ENCODE results near the gene NMNAT2. TPM values are rescaled to one million over a fixed set of nuclear protein-coding genes. Genes with fewer than 3 reads are reported as not detected.
"Not testable (repeated sequence)": the region's sequence is repeated elsewhere in the genome, so short reads cannot be mapped to it uniquely, and the experiment has no call there.

NMNAT2 gene
- total RNA-seq, 4 donors from 2014 or later = 1.7 to 2.8 (median 2.4) TPM

DNA sequence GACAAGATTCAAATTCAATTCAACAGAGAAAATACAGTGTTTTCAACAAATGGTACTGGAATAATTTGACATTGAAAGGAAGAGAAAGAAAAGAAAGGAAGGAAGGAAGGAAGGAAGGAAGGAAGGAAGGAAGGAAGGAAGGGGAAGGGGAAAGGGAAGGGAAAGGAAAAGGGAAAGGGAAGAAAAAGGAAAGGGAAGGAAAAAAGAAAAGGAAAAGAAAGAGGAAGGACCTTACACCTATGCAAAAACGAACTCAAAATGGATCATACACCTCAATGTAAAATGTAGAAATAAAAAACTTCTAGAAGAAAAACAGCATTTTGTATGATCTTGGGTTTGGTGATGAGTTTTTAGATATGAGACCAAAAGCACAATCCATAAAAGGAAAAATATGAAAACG lies 19.9 kb upstream of the NMNAT2 start:
- Histone ChIP-seq H3K4me1 (no peaks in the 10 kb centered on the region), H3K9me3 (no peaks in the 10 kb centered on the region), H3K27ac (replicated peaks in 1 of 4) (no peak overlapping the region), H3K4me3 (no peak overlapping the region), H3K36me3 (no peaks in the 10 kb centered on the region), H3K27me3 (no peaks in the 10 kb centered on the region)
- TF ChIP-seq EP300 (IDR thresholded peaks at IDR 0.05) (no peak), POLR2A (IDR thresholded peaks at IDR 0.05; ENCODE audit: low read depth) (no peak), POLR2AphosphoS5 (IDR thresholded peaks at IDR 0.05) (no peak), CTCF (IDR thresholded peaks at IDR 0.05) (no peak)
- intact Hi-C loops (cut with DNase I) = no loop called here
- 84% methylated on average over 2 of the region's 2 CpGs for WGBS
- DNase-seq (ENCODE audit: extremely low spot score) = no peak

DNA sequence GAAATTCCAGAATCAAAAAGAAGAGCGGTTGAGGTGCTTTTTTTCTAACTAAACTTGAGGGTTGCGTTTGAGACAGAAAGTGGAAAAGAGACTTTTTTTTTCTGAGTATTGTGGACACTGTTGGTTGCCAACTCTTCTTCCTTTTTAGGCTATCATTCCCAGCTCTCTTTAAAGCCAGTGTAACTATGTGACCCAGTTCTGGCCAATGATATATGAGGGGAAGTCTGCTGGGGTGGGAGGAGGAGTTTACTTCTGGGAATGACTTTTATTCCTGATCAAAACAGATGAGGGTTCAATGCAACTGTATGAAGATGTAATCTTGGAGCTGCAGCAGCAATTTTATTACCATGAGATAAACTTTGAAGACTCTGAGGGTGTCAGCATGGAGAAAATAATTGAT lies 17.3 kb upstream of the NMNAT2 start:
- intact Hi-C loops (cut with DNase I) = no loop called here
- no peak for DNase-seq (ENCODE audit: extremely low spot score)
- Histone ChIP-seq H3K27me3 (no peaks in the 10 kb centered on the region), H3K4me3 (no peak overlapping the region), H3K9me3 (no peaks in the 10 kb centered on the region), H3K4me1 (no peaks in the 10 kb centered on the region), H3K27ac (replicated peaks in 1 of 4) (no peak overlapping the region), H3K36me3 (no peaks in the 10 kb centered on the region)
- TF ChIP-seq POLR2AphosphoS5 (IDR thresholded peaks at IDR 0.05) (no peak), CTCF (IDR thresholded peaks at IDR 0.05) (no peak), EP300 (IDR thresholded peaks at IDR 0.05) (no peak), POLR2A (IDR thresholded peaks at IDR 0.05; ENCODE audit: low read depth) (no peak)
- WGBS = 77% methylated on average over 2 of the region's 2 CpGs

DNA sequence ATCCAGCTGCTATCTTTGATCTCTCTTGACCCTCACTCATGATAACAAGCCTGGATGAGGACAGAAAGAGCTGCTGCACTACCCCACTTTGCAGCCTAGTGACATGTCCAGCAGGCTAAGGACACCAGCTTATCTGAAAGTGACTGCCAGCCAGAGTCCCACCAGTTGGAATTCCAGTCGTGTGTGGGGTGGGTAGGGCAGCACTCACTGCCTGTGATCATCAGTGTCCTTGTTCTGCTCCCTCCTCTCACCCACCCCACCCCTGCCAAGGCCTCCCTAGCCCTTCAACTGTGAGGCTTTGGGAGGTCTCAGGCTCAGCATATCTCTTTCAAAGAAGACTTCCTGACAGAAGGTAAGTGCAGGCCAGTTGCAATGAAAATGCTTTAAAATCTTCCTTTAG lies 15.5 kb upstream of the NMNAT2 start:
- intact Hi-C loops (cut with DNase I) = no loop called here
- no peak overlapping the region for H3K27ac ChIP-seq (replicated peaks in 1 of 4)
- no peak for DNase-seq (ENCODE audit: extremely low spot score)
- no peaks in the 10 kb centered on the region for H3K4me1 ChIP-seq
- no peaks in the 10 kb centered on the region for H3K27me3 ChIP-seq
- TF ChIP-seq POLR2AphosphoS5 (IDR thresholded peaks at IDR 0.05) (no peak), EP300 (IDR thresholded peaks at IDR 0.05) (no peak), CTCF (IDR thresholded peaks at IDR 0.05) (no peak), POLR2A (IDR thresholded peaks at IDR 0.05; ENCODE audit: low read depth) (no peak)
- 33% methylated on average over 1 of the region's 1 CpG for whole genome bisulfite sequencing
- no peaks in the 10 kb centered on the region for H3K9me3 ChIP-seq
- H3K4me3 ChIP-seq = no peak overlapping the region
- no peaks in the 10 kb centered on the region for H3K36me3 ChIP-seq

DNA sequence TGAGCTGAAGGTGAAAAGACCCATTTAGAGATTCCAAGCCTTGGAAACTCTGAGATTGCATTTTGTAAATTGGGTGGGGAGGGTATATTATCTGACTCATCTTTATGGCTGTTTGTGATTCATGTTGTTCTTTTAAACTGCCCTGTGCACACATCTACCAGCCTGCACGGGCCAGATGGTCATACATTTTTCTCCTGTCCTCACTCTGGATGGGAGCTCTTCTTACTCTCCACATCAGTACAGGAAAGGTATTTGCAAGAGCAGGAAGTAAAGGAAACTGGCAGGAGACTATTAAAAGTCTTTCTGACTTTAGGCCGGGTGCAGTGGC lies 14.3 kb upstream of the NMNAT2 start:
- TF ChIP-seq POLR2A (IDR thresholded peaks at IDR 0.05; ENCODE audit: low read depth) (no peak), POLR2AphosphoS5 (IDR thresholded peaks at IDR 0.05) (no peak), EP300 (IDR thresholded peaks at IDR 0.05) (no peak), CTCF (IDR thresholded peaks at IDR 0.05) (no peak)
- Histone ChIP-seq H3K4me3 (no peak overlapping the region), H3K9me3 (no peaks in the 10 kb centered on the region), H3K4me1 (no peaks in the 10 kb centered on the region), H3K27me3 (no peaks in the 10 kb centered on the region), H3K36me3 (no peaks in the 10 kb centered on the region), H3K27ac (replicated peaks in 1 of 4) (no peak overlapping the region)
- DNase-seq (ENCODE audit: extremely low spot score) = no peak
- 87% methylated on average over 2 of the region's 2 CpGs for whole genome bisulfite sequencing
- intact Hi-C loops (cut with DNase I) = no loop called here

GRCh38 chr1:183431840-183432547 lies 13.8 kb upstream of the NMNAT2 start:
- no peak overlapping the region for H3K4me3 ChIP-seq
- H3K36me3 ChIP-seq = no peaks in the 10 kb centered on the region
- H3K9me3 ChIP-seq = no peaks in the 10 kb centered on the region
- H3K27me3 ChIP-seq = no peaks in the 10 kb centered on the region
- intact Hi-C loops (cut with DNase I) = no loop called here
- DNase-seq (ENCODE audit: extremely low spot score) = no peak
- no peak for TF ChIP-seq POLR2AphosphoS5 (IDR thresholded peaks at IDR 0.05)
- TF ChIP-seq EP300 (IDR thresholded peaks at IDR 0.05) = no peak
- no peak for TF ChIP-seq CTCF (IDR thresholded peaks at IDR 0.05)
- TF ChIP-seq POLR2A (IDR thresholded peaks at IDR 0.05; ENCODE audit: low read depth) = no peak
- WGBS = 92% methylated on average over 4 of the region's 4 CpGs
- no peaks in the 10 kb centered on the region for H3K4me1 ChIP-seq
- no peak overlapping the region for H3K27ac ChIP-seq (replicated peaks in 1 of 4)

- H3K9me3 ChIP-seq; DNase-seq (ENCODE audit: extremely low spot score); intact Hi-C loops (cut with DNase I); H3K4me1 ChIP-seq; H3K36me3 ChIP-seq; H3K4me3 ChIP-seq; H3K27me3 ChIP-seq; H3K27ac ChIP-seq (replicated peaks in 1 of 4): not testable (repeated sequence)
- WGBS = 71% methylated on average over 1 of the region's 3 CpGs
Measured at GRCh38 chr1:183427591-183427990, 9.4 kb upstream of the NMNAT2 start.
